ENCODE data around the gene EMILIN3.

EMILIN3 gene

DNA sequence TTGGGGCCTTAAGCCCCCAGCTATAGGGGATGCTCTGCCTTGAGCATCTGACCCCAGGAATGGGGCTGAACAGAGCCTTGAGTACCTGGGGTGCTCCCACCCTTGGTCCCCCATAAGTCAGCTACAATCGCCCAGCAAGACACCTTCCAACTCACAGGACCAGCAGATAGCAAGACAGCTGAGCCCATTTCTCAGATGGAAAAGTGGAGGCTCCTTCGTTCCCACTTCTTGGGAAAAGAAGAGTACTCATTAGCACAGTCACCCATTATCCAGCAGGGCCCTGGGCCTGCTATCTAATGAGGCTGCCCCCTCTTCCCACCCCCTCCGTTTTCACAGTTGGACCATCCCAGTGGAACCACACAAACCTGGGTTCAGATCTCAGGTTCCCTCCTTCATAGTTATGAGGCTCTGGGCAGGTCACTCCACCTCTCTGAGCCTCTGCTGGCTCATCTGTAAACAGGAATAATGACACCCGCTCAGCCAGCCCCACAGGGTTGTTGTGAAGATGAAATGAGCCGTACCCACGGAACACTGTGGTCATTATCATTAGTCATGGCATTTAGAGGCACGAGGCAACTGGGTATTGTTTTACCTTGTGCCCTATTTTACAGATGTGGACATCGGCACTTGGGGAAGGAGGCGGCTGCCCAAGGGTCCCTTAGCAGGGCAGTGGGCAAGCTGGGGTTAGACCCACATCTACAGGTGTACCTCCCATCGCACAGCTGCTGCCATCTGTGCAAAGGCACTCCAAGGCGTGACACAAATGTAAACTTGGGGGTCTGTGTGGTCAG lies 21.5 kb downstream of the EMILIN3 start:
- no peak for DNase-seq

GRCh38 chr20:41344477-41344876 lies 22.1 kb downstream of the EMILIN3 start:
- DNase-seq, result no peak

DNA sequence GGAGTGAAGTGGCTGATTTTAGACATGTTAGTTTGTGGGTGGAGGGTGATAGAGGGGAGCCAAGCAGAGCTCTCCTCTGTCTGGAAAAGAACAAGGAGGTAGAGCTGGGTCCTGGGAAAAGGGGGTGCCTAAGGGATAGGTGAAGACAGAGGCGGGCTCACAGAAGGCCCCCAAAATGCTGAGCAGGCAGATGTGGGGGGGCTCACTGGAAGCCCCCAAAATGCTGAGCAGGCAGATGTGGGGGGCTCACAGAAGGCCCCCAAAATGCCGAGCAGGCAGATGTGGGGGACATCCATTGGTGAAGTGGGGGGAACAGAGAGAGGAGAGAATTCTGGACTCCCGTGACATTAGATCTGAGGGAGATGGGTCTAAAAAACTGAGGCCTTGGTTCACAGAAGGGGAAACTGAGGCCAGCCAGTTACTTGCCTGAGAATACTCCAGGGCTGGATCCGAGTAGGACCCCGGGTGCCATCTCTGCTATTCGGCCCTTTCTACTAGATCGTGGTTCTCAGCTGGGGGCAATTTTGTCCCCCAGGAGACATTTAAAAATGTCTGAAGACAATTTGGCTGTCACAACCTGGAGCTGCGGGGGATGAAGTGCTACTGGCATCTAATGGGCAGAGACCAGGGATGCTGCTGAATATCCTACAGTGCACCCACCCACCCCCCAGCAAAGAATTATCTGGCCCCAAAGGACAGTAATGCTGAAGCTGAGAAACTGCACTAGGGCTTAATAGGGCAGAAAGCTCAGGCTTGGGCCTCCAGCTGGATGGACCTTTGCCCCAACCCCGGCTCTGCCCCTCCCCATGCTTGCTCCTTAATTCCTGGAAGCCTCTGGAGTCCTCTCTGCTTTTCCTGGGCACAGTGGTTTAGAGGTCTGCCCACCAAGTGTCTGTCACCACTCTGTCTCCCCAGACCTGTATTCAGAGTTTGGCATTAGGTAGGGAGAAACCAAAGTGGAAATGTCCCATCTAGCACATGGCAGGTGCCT lies 23.8 kb downstream of the EMILIN3 start:
- no peak for DNase-seq

GRCh38 chr20:41340327-41341055 lies 26.1 kb downstream of the EMILIN3 start, which contains the start of gene LPIN3:
Gene LPIN3, plus strand, starts transcription at chr20:41340821. Its CDS starts 4,983 bp downstream, at chr20:41345804.
- DNase-seq, result no peak

DNA sequence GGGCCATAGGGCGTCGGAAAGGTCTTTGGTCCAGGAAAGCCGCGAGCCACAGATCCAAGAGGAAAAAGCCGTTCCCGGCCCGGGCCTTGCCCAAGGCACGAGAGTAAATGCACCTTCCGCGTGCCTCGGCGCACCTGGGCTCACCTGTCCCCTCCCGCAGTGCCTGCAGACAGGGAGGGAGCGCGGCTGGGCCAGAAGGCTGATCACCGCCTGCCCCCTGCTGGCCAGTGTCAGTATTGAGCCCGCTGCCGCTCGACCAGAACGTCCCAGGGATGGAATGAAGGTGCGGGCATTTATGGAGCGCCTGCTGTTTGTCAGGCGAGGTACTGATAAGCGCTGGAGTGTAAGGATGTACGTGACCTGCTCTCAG lies 26.7 kb downstream of the EMILIN3 start:
- DNase-seq, result peak; percentile 54

GRCh38 chr20:41336711-41337492 lies 29.7 kb downstream of the EMILIN3 start:
- no peak for DNase-seq

DNA sequence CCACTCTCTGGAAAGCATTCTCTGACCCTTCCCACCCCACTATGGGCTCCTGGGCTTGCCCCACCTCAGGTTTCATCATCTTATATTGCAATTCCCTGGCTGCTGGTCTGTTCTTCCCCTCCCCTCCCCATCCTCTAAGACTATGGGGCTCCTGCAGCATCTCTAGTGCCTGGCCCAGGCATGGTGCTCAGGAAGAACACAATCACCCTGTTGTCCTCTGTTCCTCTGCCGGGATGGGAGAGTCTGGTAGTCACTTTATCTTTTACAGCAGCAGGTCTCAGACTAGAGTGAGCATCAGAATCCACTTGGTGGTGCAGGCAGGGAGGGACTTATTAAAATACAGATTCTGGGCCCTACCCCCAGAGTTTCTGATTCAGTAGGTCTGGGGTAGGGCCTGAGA lies 31.0 kb downstream of the EMILIN3 start:
- no peak for DNase-seq

GRCh38 chr20:41334443-41335421 lies 31.9 kb downstream of the EMILIN3 start:
- no peak for DNase-seq

- DNase-seq, result no peak
Measured at GRCh38 chr20:41334036-41334435, 32.6 kb downstream of the EMILIN3 start.

- DNase-seq, result no peak
Measured at GRCh38 chr20:41331731-41332130, 34.9 kb downstream of the EMILIN3 start.

GRCh38 chr20:41330941-41331340 lies 35.7 kb downstream of the EMILIN3 start:
- no peak for DNase-seq

- DNase-seq, result no peak
Measured at GRCh38 chr20:41330343-41330720, 36.3 kb downstream of the EMILIN3 start.

DNA sequence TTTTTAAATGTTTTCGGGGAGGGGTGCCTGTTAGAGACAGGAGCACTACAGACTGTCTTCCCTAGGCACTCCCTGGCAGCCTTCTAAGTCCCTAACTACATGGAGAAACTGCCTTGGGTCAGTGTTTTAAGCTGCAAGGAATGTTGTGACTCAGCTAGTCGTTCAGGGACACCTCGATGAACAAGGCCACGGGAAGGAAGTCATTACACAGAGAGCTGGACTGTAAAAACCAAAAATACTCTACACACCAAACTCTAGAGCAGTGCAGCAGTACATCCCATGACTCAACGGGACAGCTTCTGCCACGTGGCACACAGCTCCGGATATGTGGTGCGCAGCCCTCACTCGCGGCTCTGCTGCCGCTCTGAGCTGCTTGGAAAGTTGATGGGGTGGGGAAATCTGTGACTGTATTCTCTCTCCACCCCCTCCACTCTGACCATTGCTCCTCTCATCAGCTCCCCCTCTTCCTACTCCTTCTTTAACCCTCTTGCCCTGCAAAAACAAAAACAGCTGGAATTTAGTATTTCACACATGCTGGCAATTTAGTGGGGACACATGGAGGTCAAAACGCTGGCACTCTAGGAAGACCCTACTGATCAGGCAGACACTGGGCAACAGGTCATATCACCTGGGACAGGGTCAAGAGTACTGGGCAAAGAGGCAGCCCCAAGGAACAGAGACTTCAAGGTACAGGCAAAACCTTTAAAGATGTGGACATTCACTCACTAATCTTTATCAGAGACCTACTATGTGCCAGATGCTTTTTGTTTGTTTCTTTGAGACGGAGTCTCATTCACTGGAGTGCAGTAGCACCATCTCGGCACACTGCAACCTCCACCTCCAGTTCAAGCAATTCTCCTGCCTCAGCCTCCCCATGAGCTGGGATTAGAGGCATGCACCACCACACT lies 36.9 kb downstream of the EMILIN3 start:
- no peak for DNase-seq

DNA sequence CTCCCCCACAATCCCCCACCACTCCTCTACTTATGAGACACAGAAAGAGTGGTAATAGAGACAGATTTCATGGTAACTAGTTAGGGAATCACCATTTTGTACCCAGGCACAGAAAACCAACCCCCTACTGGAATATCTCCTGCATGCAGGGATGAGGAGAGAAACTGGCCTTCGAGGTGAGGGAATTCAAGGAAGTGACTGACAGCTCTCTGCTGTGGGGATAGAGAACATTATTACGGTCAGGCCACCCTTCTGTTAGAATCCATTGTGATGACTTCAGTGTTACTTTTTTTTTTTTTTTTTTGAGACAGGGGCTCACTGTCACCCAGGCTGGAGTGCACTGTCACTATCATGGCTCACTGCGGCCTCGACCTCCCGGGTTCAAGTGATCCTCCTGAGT lies 39.4 kb downstream of the EMILIN3 start:
- DNase-seq, result no peak

GRCh38 chr20:41320976-41321375 lies 45.6 kb downstream of the EMILIN3 start:
- DNase-seq, result no peak

GRCh38 chr20:41320441-41320840 lies 46.2 kb downstream of the EMILIN3 start:
- no peak for DNase-seq

DNA sequence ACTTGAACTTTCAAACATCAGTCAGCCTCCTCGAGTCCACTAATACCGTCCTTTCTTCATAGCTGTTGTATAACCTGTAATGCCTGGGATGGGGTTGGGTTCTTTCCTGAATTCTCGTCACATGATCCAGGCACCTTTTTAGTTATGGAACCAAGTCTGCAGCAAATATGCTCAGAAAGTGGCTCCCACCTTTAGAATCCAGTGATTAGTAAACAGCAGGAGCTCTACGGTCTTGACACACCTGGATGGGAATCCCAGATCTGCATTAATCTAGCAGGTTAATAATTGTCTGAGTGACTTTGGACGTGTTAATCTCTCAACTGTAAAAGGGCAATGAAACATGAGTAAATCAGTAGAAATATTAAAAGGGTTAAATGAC lies 48.4 kb downstream of the EMILIN3 start:
- DNase-seq, result no peak

GRCh38 chr20:41317546-41318270 lies 48.9 kb downstream of the EMILIN3 start, which contains the start of gene ZHX3:
Gene ZHX3, minus strand, starts transcription at chr20:41317731. Its CDS starts 112,815 bp downstream, at chr20:41204916.
- DNase-seq, result peak; percentile 97
